ENCODE results near the gene STX4. TPM values are rescaled to one million over a fixed set of nuclear protein-coding genes. Genes with fewer than 3 reads are reported as not detected.
A peak's percentile ranks its signal among the peaks of the same experiment; 100 is the strongest.

Gene STX4
- total RNA-seq, 4 donors from 2014 or later, result 26.8 to 47.6 (median 39.9) TPM

DNA sequence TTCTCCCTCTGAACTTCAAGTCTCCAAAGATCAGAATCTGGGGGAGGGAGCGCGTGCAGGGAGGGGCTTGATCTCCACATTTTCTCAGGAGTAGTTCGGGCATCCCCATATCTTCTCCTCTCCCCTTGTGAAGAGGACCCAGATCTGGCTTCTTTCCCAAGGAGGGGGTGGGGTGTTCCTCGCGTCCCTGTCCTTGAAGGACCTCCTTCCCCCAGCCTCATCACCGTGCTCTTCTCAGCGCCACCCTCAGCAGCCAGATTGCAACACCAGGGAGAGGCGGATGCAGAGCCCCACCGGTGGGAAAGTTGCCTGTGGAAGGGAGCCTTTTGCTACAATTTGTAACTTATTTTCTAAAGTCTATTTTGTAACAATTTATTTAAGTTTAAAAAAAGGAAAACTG is 49.7 kb downstream of the STX4 start:
- no peaks in the 10 kb centered on the region for H3K9me3 ChIP-seq
- no peaks in the 10 kb centered on the region for H3K27me3 ChIP-seq
- no peaks in the 10 kb centered on the region for H3K4me1 ChIP-seq
- TF ChIP-seq POLR2A (IDR thresholded peaks at IDR 0.05), result no peak
- TF ChIP-seq, protein P1, sequence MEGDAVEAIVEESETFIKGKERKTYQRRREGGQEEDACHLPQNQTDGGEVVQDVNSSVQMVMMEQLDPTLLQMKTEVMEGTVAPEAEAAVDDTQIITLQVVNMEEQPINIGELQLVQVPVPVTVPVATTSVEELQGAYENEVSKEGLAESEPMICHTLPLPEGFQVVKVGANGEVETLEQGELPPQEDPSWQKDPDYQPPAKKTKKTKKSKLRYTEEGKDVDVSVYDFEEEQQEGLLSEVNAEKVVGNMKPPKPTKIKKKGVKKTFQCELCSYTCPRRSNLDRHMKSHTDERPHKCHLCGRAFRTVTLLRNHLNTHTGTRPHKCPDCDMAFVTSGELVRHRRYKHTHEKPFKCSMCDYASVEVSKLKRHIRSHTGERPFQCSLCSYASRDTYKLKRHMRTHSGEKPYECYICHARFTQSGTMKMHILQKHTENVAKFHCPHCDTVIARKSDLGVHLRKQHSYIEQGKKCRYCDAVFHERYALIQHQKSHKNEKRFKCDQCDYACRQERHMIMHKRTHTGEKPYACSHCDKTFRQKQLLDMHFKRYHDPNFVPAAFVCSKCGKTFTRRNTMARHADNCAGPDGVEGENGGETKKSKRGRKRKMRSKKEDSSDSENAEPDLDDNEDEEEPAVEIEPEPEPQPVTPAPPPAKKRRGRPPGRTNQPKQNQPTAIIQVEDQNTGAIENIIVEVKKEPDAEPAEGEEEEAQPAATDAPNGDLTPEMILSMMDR (IDR thresholded peaks at IDR 0.05), result no peak
- H3K4me3 ChIP-seq (replicated peaks in 1 of 3), result no peak overlapping the region
- WGBS, 2 donors, result 79% methylated on average over 9 of the region's 9 CpGs
- intact Hi-C loops (cut with DNase I), result no loop called here
- no peak overlapping the region for H3K27ac ChIP-seq
- peaks cover 31 to 34% of the 10 kb centered on the region in 2 donors for H3K36me3 ChIP-seq
- DNase-seq, result no peak

GRCh38 chr16:31083556-31083955 is 50.2 kb downstream of the STX4 start:
- 75 to 88% methylated on average over 1 to 4 of the region's 5 CpGs for WGBS, 2 donors
- Histone ChIP-seq H3K27me3 (no peaks in the 10 kb centered on the region), H3K4me3 (replicated peaks in 1 of 3) (no peak overlapping the region), H3K9me3 (no peaks in the 10 kb centered on the region), H3K36me3 (peaks cover 27 to 29% of the 10 kb centered on the region in 2 donors), H3K27ac (no peak overlapping the region), H3K4me1 (no peaks in the 10 kb centered on the region)
- TF ChIP-seq, protein P1 (IDR thresholded peaks at IDR 0.05), result no peak
- TF ChIP-seq POLR2A (IDR thresholded peaks at IDR 0.05), result no peak
- no peak for DNase-seq
- intact Hi-C loops (cut with DNase I), result no loop called here

DNA sequence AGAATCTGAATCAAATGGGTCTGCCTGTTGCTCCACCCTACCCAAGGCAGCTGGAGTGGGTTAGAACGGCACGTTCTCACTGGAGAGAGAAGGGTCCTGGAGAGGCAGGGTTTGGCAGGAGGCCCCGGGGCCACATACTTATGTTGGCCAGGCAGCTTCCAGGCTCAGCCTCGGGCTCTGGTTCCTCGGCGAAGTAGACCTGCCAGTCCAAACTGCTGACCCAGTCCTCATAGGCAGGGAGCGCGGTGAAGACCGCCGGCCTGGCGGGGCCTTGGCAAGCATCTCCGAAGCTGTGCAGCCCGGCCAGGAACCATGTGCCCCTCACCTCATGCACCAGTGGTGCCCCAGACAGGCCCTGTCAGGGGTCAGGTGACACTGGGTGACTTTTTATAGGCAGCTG is 50.6 kb downstream of the STX4 start:
- intact Hi-C loops (cut with DNase I), result no loop called here
- DNase-seq, result peak; percentile 33 to 41
- Histone ChIP-seq H3K4me3 (replicated peaks in 1 of 3) (no peak overlapping the region), H3K9me3 (no peaks in the 10 kb centered on the region), H3K36me3 (peaks cover 22 to 25% of the 10 kb centered on the region in 2 donors), H3K27ac (no peak overlapping the region), H3K27me3 (no peaks in the 10 kb centered on the region), H3K4me1 (no peaks in the 10 kb centered on the region)
- WGBS, 2 donors, result 67 to 72% methylated on average over 3 to 8 of the region's 13 CpGs
- no peak for TF ChIP-seq POLR2A (IDR thresholded peaks at IDR 0.05)
- TF ChIP-seq, protein P1 (IDR thresholded peaks at IDR 0.05), result no peak

GRCh38 chr16:31084584-31085302 is 51.4 kb downstream of the STX4 start:
- TF ChIP-seq POLR2A (IDR thresholded peaks at IDR 0.05), result no peak
- TF ChIP-seq, protein P1 (IDR thresholded peaks at IDR 0.05), result no peak
- Histone ChIP-seq H3K27ac (no peak overlapping the region), H3K27me3 (no peaks in the 10 kb centered on the region), H3K4me3 (replicated peaks in 1 of 3) (no peak overlapping the region), H3K36me3 (peaks cover 15 to 20% of the 10 kb centered on the region in 2 donors), H3K4me1 (no peaks in the 10 kb centered on the region), H3K9me3 (no peaks in the 10 kb centered on the region)
- WGBS, 2 donors, result 75 to 93% methylated on average over 10 to 11 of the region's 16 CpGs
- no peak for DNase-seq
- intact Hi-C loops (cut with DNase I), result no loop called here

DNA sequence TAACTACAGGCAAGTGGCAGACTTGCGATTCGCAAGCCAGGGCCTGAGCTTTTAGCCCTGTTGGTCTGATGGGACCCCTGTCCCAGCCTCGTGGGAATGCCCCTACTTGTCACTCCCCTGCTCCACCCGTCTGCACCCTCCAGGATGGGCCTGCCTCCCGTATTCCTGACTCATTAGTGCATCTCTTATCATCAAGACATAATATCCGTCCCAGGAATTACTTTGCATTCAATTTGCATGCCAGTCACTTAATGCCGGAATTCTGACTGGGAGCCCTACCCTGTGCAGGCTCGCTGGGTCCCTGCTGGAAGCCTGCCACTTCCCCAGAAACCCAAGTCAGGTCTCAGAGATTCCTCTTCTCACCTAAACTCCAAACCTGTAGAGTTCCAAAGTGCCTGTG is 52.1 kb downstream of the STX4 start:
- Histone ChIP-seq H3K27me3 (no peaks in the 10 kb centered on the region), H3K4me3 (replicated peaks in 1 of 3) (no peak overlapping the region), H3K4me1 (no peaks in the 10 kb centered on the region), H3K9me3 (no peaks in the 10 kb centered on the region), H3K27ac (no peak overlapping the region), H3K36me3 (peaks cover 8 to 14% of the 10 kb centered on the region in 2 donors)
- 83 to 92% methylated on average over 8 of the region's 8 CpGs for WGBS, 2 donors
- intact Hi-C loops (cut with DNase I), result no loop called here
- TF ChIP-seq POLR2A (IDR thresholded peaks at IDR 0.05), result no peak
- TF ChIP-seq, protein P1 (IDR thresholded peaks at IDR 0.05), result no peak
- no peak for DNase-seq

Data from thyroid gland (tissue), 4 donors.